LHCN-M2 (cell line): ENCODE measurements around the gene HIVEP1. TPM values are rescaled to one million over a fixed set of nuclear protein-coding genes. Genes with fewer than 3 reads are reported as not detected.

ENCODE experiments used
- DNase-seq: peaks from one replicate; pipeline ENCODE4 v3.0.0-alpha.2; 2012; ENCODE audit warnings: low read depth
- total RNA-seq: library from RNA; depleted of rRNA; stranded (reverse); fragments of >200 nt; gene quantifications from 2 replicates; pipeline ENCODE4 v1.2.3, GENCODE V29; 2014

HIVEP1 gene
- total RNA-seq, 1 experiment from 2014 or later, result 8.2 TPM

DNA sequence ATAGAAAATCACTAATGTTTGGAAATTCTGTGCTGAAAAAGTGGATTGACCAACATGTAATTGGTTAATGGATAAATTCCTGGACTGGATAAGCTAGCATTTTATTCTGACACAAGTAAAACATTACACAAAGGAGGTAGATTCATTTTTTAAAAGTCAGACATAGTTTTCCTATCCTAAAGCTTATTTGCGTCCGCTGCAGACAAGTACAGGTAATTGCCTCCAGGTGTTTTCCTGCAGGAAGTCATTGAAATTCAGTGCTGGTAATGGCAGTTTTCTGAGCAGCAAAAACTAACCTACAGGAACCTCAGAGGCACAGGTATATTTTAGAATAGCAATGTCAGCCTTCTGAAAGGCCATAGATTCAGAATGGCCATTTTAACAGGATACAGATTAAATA, 20.0 kb upstream of the HIVEP1 start:
- DNase-seq, result no peak

- no peak for DNase-seq
Measured at GRCh38 chr6:11994875-11995461, 17.1 kb upstream of the HIVEP1 start.

- DNase-seq, result no peak
Measured at GRCh38 chr6:11996751-11997150, 15.4 kb upstream of the HIVEP1 start.

DNA sequence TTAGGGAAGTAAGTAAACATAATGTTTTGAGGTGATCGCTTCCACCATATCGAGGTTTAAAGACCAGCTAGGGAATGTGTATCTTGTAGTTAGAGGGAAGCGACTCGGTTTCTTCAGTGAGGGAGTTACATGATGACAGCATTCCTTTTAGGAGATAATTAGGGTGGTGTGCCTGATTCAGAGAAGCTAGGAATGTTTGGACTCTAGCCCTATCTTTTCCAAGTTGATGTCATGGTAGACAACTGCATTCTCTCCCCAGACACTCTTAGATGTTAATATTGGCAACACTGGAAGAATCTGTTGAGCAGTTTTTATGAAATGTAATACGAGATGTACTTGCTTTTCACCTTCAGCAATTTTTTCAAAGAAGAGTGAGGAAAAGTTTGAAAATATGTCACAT, 12.9 kb upstream of the HIVEP1 start:
- peak; percentile 26 for DNase-seq

GRCh38 chr6:12000174-12000573, 11.9 kb upstream of the HIVEP1 start:
- no peak for DNase-seq

GRCh38 chr6:12001004-12001705, 11.0 kb upstream of the HIVEP1 start:
- no peak for DNase-seq

DNA sequence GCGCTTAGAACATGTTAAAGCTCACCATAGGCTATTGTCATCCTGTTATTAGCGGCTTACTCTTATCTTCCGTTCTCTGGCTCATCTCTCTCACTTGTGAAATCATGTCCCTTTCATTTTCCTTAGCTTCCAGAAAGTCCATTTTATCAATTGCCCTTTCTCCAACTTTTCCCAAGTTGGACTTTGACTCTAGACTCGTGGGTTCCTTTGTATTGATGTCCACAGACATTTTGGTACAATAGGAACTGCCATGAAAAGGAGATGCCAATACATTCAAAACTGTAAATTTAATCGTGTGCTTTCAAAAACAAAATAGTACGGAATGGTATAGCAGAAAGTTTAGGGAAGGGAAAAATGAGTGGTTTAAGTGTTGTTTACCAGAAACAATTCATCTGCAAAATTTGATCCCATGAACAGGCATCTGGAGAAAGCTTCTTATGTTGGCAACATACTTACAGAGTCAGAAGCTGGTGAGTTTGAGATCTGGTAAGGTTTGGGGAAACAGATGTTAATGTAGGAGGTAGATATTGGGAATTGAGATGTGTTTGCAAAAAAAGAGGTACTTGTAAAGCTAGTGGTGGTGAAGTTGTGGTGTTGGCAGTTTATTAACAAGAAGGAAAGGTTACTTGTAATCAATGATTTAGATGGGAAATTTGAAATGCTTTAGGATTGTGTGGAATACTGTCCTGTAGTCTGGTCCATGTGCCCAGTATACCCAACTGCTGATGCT, 10.2 kb upstream of the HIVEP1 start:
- DNase-seq, result no peak

GRCh38 chr6:12007473-12007872, 4.6 kb upstream of the HIVEP1 start:
- no peak for DNase-seq

DNA sequence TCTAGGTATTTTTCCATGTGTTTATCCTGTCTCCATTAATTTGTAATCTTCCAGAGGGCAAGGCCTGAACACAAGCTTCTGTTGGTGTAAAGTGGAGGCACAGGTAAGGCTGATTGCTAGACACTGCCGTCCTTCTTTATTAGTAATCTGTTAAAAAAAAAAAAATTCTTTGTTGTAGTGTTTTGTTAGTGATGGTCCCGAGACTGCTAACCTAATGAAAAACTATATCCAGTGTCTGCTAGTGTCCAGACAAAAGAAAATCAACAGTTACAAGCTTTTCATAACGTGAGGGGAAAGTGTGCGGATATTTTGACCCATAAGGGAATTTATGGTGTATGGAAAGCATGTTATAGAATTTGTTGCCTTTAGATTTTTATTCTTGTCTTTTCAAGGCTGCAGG, 4.2 kb upstream of the HIVEP1 start:
- DNase-seq, result no peak

DNA sequence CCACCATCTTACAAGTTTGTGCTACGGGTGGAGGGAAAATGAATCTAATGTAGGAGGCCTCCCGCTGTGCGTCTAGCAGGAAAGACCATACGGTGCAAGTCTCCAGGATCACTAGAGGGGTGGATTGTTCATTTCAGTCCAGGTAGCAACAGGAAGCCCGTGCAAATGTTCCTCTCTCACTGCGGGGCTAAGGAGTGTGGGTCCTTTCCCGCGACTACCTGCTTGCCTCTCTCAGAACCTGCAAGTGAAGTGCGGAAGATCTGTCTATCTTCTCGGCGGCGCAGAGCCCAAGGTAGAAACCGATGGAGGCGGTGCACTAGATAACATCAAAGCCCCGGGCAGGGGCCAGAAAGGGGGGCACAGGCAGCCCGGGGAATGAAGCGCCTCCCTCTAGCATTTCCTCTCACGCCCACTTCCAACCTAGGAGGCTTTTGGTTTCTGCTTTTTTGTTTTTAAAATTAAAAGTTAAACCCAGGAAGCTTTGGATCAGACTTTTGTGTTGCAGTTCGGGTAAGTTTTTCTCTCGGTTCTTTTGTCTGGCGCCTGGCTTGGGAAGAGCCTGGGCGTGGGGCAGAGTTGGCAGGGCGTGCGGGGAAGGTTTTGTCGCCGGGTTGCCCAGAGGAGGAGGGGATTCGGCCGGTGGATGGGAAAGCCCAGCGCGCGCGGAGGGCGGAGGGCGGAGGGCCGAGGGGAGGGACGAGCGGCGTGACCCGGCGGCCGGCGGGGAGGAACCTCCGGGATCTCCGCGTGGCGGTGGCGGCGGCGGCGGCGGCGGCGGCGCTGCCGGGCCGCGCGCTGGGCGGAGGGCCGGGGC, 3.5 kb upstream of the HIVEP1 start:
- peak; percentile 54 for DNase-seq

GRCh38 chr6:12009180-12009685, 2.9 kb upstream of the HIVEP1 start:
- no peak for DNase-seq

DNA sequence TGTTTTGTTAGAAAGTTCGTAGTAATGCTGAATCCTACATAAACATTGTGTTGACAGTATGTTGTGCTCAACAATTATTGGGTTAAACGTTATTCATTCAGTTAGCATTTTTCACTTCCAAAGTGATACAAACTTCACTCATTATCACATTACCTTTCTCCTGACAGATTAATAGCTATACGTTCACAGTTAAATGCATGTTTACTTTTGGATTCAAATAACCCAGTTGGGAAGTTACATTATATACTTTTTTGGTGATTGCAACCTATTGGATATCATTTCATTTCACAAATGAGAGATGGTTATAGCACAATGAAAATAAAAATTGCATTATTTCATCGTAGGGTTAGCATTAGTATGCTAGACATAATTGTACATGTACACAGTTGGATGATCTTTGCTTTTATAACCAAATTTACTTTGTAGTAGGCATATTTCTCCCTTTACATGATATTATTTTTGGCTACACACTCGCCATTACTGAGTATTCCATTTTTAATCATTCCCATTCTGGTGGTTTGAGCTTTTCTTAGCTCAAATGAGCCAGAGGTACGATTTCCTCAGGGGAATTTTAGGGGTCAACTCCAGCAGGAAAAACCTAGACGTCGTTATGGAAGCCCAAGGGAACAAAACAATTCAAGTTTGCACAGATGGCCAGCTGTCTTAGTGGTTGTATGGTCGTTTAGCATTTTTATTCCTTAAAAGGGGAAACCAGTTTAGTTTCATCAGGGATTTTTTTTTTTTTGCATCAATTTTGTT, 2.1 kb upstream of the HIVEP1 start:
- DNase-seq, result peak; percentile 78

DNA sequence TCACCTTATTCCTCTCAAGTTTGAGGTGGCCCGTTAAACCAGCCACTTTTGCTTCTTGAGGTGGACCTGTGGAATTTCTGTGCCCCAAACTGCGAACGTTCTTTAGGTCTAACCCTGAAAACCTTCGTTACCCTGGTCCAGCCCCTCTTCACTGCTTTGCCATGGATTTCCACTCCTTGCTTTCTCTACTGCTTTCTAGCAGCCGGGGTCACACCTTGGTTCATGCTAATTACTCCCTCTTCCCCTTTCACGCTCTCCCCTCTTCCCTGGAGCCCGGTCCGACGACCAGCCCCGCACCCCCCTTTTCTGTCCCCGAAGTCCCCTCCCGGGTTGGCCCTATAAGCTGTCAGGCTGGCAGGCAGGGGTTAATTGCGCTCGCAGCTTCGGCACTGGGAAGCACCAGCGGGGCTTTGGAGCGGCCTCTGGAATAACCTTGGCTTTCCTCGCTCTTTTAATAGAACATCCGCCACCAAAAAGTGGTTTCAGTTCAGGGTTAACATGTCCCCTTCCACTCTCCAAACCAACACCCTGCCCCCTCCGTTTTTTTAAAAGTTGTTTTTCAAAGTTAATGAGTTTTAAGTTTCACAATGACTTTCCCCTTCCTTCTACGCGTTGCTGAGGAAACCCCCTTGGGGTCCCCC, 1.4 kb upstream of the HIVEP1 start:
- DNase-seq, result no peak

DNA sequence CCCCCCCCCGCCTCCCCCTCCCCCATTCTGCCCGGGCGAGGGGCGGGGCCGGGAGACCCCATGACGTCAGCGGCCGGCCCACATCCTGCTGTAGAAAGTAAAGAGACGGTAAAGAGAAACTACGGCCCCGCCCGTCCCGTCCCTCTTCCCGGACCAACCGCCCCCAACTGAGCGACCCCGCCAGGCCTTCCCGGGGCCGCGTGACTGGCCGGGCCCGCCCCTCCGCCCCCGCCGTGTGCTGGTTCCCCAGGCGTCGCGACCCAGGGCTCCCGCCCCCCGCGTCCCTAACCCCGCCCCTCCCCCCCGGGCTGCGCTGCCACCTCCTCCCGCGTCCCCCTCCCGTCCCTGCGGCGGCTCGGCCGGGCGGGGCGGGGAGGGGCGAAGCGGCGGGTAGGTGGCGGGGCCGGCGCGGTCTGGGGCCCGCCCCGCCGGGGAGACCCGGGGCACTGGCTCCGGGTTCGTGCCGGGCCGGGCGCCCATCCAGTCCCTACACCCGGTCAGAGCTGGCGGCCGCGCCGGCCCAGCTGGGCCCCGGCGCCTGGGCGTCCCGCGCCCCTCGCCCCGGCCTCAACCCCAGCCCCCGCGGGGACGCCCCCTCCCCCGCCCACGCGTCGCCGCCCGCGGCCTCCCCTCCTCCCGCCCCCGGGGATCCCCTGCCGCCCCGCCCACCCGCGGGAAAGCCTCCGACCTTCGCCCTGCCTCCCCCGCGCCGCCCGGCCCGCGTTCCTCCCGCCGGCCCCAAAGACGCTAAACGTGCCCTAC, 655 bp upstream of the HIVEP1 start:
- DNase-seq, result peak; percentile 95

- DNase-seq, result peak; percentile 83
Measured at GRCh38 chr6:12012558-12013306, 620 bp downstream of the HIVEP1 start.

GRCh38 chr6:12013307-12013719, 1.2 kb downstream of the HIVEP1 start:
- DNase-seq, result no peak

GRCh38 chr6:12014027-12014872, 2.1 kb downstream of the HIVEP1 start:
- peak; percentile 65 for DNase-seq

DNA sequence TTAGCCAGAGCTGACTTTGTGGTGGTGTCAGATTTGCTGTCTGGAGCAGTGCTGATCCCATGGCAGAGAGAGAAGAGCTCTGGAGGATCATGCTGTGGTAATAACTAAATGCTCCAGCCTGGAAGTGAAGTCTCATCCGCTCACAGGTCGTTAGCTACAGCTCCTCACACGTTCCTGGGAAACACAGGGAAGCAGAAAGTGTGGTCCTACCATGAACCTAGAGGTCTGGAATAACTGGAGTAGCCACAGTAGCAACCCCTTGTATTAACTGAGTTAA, 2.7 kb downstream of the HIVEP1 start:
- no peak for DNase-seq
